ENCODE data around the gene DACH1. TPM values are rescaled to one million over a fixed set of nuclear protein-coding genes. Genes with fewer than 3 reads are reported as not detected.

The DACH1 gene
- total and polyA plus RNA-seq, 5 experiments from 2014 or later = not detected

DNA sequence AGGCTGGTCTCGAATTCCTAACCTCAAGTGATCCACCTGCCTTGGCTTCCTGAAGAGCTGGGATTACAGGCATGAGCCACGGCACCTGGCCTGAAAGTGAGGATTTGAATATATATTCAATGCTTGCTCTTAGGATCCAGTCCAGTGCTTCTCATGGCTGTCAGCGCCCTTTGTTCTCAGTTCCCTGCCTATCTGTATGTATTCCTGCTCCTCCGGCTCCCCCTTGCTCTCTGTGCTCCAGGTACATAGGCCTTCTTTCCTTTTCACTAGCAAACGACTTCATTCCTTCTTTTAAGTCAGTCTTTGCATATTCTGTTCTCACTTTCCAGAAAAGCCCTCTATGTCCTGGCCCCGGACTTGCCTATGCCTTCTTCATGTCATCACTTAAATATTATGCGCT lies 232.8 kb downstream of the DACH1 start:
- peaks cover 0 to 2% (median 0%) of the 10 kb centered on the region in 9 donors for H3K9me3 Mint-ChIP-seq
- ATAC-seq (no peak), DNase-seq (no peak)
- H3K4me3 Mint-ChIP-seq = no peak overlapping the region
- peaks cover 0 to 2% (median 0%) of the 10 kb centered on the region in 5 donors for H3K27me3 Mint-ChIP-seq
- POLR2A ChIA-PET = no interaction called here
- no peaks in the 10 kb centered on the region for H3K36me3 Mint-ChIP-seq
- no peaks in the 10 kb centered on the region for H3K4me1 Mint-ChIP-seq
- H3K27ac Mint-ChIP-seq = no peak overlapping the region

GRCh38 chr13:71632721-71633120 lies 234.3 kb downstream of the DACH1 start:
- Mint-ChIP-seq H3K27ac (no peak overlapping the region), H3K9me3 (peaks cover 0 to 2% (median 0%) of the 10 kb centered on the region in 9 donors), H3K4me1 (no peaks in the 10 kb centered on the region), H3K36me3 (no peaks in the 10 kb centered on the region), H3K4me3 (no peak overlapping the region), H3K27me3 (peaks cover 0 to 4% (median 0%) of the 10 kb centered on the region in 5 donors)
- DNase-seq (no peak), ATAC-seq (no peak)
- POLR2A ChIA-PET = no interaction called here

DNA sequence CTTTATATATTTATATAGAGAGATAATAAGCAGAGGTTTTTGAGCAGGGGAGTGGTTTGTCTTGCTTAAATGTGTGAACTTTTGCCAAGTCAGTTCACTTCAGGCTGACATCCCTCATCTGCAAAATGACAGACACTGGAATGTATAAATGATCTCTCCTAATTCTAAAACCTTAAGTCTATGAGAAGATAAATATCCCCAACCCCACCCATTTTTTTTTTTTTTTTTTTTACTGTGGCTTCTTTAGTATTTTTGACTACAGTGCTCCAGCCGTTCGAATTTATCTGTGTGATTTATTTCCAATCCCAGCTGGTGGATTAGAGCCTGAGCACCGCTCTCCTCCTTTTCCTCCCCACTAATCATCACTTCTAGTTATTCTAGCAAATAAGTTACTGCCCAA lies 234.8 kb downstream of the DACH1 start:
- no peaks in the 10 kb centered on the region for H3K36me3 Mint-ChIP-seq
- H3K4me3 Mint-ChIP-seq = no peak overlapping the region
- POLR2A ChIA-PET = no interaction called here
- DNase-seq (no peak), ATAC-seq (no peak)
- H3K27me3 Mint-ChIP-seq = peaks cover 0 to 4% (median 0%) of the 10 kb centered on the region in 5 donors
- H3K9me3 Mint-ChIP-seq = peaks cover 0 to 2% (median 0%) of the 10 kb centered on the region in 9 donors
- no peak overlapping the region for H3K27ac Mint-ChIP-seq
- H3K4me1 Mint-ChIP-seq = no peaks in the 10 kb centered on the region

DNA sequence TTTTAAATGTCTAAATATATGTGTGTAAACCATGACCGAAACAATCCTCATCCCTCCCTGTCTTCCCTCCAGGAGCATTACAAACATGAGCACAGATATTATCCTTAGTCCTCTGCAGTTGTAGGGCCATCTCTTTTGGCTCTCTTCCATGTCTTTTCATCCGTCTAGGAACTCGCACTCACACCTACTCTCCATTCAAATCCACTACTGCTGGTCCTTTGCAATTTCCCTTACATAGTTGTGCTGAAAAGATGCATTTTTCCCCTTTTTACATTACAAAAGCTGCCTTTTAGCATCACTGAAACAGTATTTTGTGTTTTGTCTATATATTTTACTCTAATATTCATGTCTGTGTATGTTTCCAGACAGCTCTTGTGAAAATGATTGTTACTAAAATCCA lies 237.8 kb downstream of the DACH1 start:
- POLR2A ChIA-PET = no interaction called here
- ATAC-seq (no peak), DNase-seq (no peak)
- H3K4me3 Mint-ChIP-seq = no peak overlapping the region
- H3K9me3 Mint-ChIP-seq = peaks cover 0 to 2% (median 0%) of the 10 kb centered on the region in 9 donors
- H3K36me3 Mint-ChIP-seq = no peaks in the 10 kb centered on the region
- H3K27ac Mint-ChIP-seq = no peak overlapping the region
- H3K4me1 Mint-ChIP-seq = no peaks in the 10 kb centered on the region
- peaks cover 0 to 4% (median 0%) of the 10 kb centered on the region in 5 donors for H3K27me3 Mint-ChIP-seq

- H3K9me3 Mint-ChIP-seq = peaks cover 0 to 2% (median 0%) of the 10 kb centered on the region in 9 donors
- H3K4me3 Mint-ChIP-seq = no peak overlapping the region
- no peaks in the 10 kb centered on the region for H3K36me3 Mint-ChIP-seq
- H3K27me3 Mint-ChIP-seq = peaks cover 0 to 4% (median 0%) of the 10 kb centered on the region in 5 donors
- no peaks in the 10 kb centered on the region for H3K4me1 Mint-ChIP-seq
- ATAC-seq (no peak), DNase-seq (no peak)
- no peak overlapping the region for H3K27ac Mint-ChIP-seq
- POLR2A ChIA-PET = no interaction called here
These were observed 240.4 kb downstream of the DACH1 start for GRCh38 chr13:71626421-71627117.

- H3K9me3 Mint-ChIP-seq = peaks cover 0 to 2% (median 0%) of the 10 kb centered on the region in 9 donors
- H3K27me3 Mint-ChIP-seq = peaks cover 0 to 4% (median 0%) of the 10 kb centered on the region in 5 donors
- no peak overlapping the region for H3K27ac Mint-ChIP-seq
- H3K4me3 Mint-ChIP-seq = no peak overlapping the region
- no peaks in the 10 kb centered on the region for H3K4me1 Mint-ChIP-seq
- H3K36me3 Mint-ChIP-seq = no peaks in the 10 kb centered on the region
- DNase-seq (no peak), ATAC-seq (no peak)
- POLR2A ChIA-PET = no interaction called here
These were observed 241.3 kb downstream of the DACH1 start for GRCh38 chr13:71625694-71626093.

- Mint-ChIP-seq H3K27me3 (peaks cover 0 to 4% (median 0%) of the 10 kb centered on the region in 5 donors), H3K27ac (no peak overlapping the region), H3K4me1 (no peaks in the 10 kb centered on the region), H3K36me3 (no peaks in the 10 kb centered on the region), H3K9me3 (peaks cover 0 to 2% (median 0%) of the 10 kb centered on the region in 9 donors), H3K4me3 (no peak overlapping the region)
- ATAC-seq (no peak), DNase-seq (no peak)
- POLR2A ChIA-PET = no interaction called here
These were observed 242.1 kb downstream of the DACH1 start for GRCh38 chr13:71624653-71625600.

GRCh38 chr13:71621174-71622124 lies 245.6 kb downstream of the DACH1 start:
- Mint-ChIP-seq H3K4me3 (no peak overlapping the region), H3K36me3 (no peaks in the 10 kb centered on the region)
- POLR2A ChIA-PET = no interaction called here

GRCh38 chr13:71619096-71619495 lies 247.9 kb downstream of the DACH1 start:
- H3K4me3 Mint-ChIP-seq = no peak overlapping the region
- DNase-seq = no peak
- H3K9me3 Mint-ChIP-seq = peaks cover 0 to 3% (median 0%) of the 10 kb centered on the region in 9 donors
- H3K4me1 Mint-ChIP-seq = no peaks in the 10 kb centered on the region
- no peaks in the 10 kb centered on the region for H3K27me3 Mint-ChIP-seq
- no peak overlapping the region for H3K27ac Mint-ChIP-seq
- no peaks in the 10 kb centered on the region for H3K36me3 Mint-ChIP-seq
- no peak for ATAC-seq
- POLR2A ChIA-PET = no interaction called here

More at GRCh38 chr13:71621174-71622124, 245.6 kb downstream of the DACH1 start:
- Mint-ChIP-seq H3K27me3 (no peaks in the 10 kb centered on the region), H3K4me1 (no peaks in the 10 kb centered on the region), H3K27ac (no peak overlapping the region), H3K9me3 (peaks cover 0 to 2% (median 0%) of the 10 kb centered on the region in 9 donors)
- DNase-seq (no peak), ATAC-seq (no peak)

- DNase-seq (no peak), ATAC-seq (no peak)
- no peak overlapping the region for H3K4me3 Mint-ChIP-seq
- POLR2A ChIA-PET = no interaction called here
- no peak overlapping the region for H3K27ac Mint-ChIP-seq
- peaks cover 0 to 3% (median 0%) of the 10 kb centered on the region in 9 donors for H3K9me3 Mint-ChIP-seq
- peaks cover 0 to 4% (median 0%) of the 10 kb centered on the region in 4 donors for H3K4me1 Mint-ChIP-seq
- H3K27me3 Mint-ChIP-seq = no peaks in the 10 kb centered on the region
- no peaks in the 10 kb centered on the region for H3K36me3 Mint-ChIP-seq
These were observed 248.8 kb downstream of the DACH1 start for GRCh38 chr13:71618159-71618558.

DNA sequence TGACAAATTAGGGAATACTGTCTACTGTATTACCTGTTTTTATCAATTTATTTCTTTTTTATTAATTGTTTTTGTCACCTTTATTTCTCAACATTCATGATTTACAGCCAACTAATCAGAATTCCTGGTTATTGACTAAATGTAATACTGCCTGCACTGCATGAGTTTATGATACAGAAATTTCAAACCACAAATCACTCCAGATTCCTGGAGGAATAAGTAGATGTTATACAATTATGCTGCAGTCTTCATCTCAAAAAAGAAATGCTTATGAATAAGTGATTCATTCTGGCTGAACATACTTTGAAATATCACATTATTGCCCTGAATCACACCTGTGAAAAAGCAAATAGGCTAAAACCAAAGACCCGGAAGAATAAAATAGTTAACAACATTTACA lies 249.7 kb downstream of the DACH1 start:
- no peak for ATAC-seq
- Mint-ChIP-seq H3K4me3 (no peak overlapping the region), H3K4me1 (peaks cover 0 to 8% (median 0%) of the 10 kb centered on the region in 4 donors), H3K9me3 (peaks cover 0 to 10% (median 2%) of the 10 kb centered on the region in 9 donors), H3K27me3 (peaks cover 0 to 4% (median 0%) of the 10 kb centered on the region in 5 donors), H3K27ac (no peak overlapping the region), H3K36me3 (no peaks in the 10 kb centered on the region)
- no peak for DNase-seq
- POLR2A ChIA-PET = no interaction called here

DNA sequence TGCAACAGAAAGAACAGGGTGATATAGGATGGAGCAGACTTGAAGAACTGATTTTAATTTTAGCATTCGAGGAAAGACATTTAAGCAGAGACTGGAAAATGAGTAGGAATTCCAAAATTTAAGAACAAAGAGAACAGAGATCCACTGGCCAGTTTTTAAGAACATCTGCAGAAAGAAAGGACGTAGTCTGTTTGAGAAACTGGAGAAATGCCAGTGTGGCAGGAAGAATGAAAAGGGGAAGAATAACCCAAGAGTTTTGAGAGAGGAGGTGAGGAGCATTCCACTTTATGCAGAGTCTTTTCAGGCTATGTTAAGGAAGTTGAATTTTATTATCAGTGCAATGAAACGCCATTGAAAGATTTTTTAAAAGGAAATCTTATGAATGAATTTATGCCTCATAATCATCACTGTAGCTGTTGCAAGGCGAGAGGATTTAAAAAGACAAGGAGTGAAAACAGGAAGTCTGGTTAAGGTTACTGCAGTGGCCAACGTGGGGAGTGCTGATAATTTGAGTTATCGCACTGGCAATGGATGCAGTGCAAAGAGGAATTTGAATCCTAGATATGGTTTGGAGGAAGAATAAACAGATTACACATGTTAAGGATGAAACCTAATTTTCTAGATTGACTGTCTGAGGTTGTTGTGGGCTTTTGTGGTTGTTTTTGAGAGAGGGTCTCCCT lies 253.8 kb downstream of the DACH1 start:
- H3K27me3 Mint-ChIP-seq = peaks cover 0 to 4% (median 0%) of the 10 kb centered on the region in 5 donors
- H3K27ac Mint-ChIP-seq = no peak overlapping the region
- peaks cover 0 to 10% (median 2%) of the 10 kb centered on the region in 9 donors for H3K9me3 Mint-ChIP-seq
- POLR2A ChIA-PET = no interaction called here
- H3K4me1 Mint-ChIP-seq = peaks cover 0 to 13% (median 3%) of the 10 kb centered on the region in 4 donors
- no peak for DNase-seq
- ATAC-seq = no peak
- H3K4me3 Mint-ChIP-seq = no peak overlapping the region
- no peaks in the 10 kb centered on the region for H3K36me3 Mint-ChIP-seq

Measured in naive thymus-derived CD8-positive, alpha-beta T cell (primary cell).